ENCODE data around the gene CXCL6.

CXCL6 gene

DNA sequence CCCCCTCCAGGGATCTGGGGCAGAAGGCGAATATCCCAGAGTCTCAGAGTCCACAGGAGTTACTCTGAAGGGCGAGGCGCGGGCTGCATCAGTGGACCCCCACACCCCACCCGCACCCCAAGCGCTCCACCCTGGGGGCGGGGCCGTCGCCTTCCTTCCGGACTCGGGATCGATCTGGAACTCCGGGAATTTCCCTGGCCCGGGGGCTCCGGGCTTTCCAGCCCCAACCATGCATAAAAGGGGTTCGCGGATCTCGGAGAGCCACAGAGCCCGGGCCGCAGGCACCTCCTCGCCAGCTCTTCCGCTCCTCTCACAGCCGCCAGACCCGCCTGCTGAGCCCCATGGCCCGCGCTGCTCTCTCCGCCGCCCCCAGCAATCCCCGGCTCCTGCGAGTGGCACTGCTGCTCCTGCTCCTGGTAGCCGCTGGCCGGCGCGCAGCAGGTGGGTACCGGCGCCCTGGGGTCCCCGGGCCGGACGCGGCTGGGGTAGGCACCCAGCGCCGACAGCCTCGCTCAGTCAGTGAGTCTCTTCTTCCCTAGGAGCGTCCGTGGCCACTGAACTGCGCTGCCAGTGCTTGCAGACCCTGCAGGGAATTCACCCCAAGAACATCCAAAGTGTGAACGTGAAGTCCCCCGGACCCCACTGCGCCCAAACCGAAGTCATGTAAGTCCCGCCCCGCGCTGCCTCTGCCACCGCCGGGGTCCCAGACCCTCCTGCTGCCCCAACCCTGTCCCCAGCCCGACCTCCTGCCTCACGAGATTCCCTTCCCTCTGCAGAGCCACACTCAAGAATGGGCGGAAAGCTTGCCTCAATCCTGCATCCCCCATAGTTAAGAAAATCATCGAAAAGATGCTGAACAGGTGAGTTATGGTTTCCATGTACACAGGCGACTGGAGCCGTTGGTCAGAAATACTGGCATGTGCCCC is 32.9 kb downstream of the CXCL6 start, which contains the start of gene CXCL1:
Gene CXCL1 (plus strand): TSS at position 264 of the 926 bp plus-strand sequence. CDS start 78 bp downstream, at position 342.
- no peak for TF ChIP-seq CTCF (IDR thresholded peaks at IDR 0.05; ENCODE audit: low read length, missing control alignments)
- peak; percentile 73 for DNase-seq (ENCODE audit: low read depth)
- peak within 1 kb of the TSS; percentile 67 for H3K4me3 ChIP-seq (replicated peaks; ENCODE audit: low read depth, low read length)

GRCh38 chr4:73870260-73870659 is 33.8 kb downstream of the CXCL6 start:
- DNase-seq (ENCODE audit: low read depth), result peak; percentile 75
- H3K4me3 ChIP-seq (replicated peaks; ENCODE audit: low read depth, low read length), result peak overlapping the region; percentile 67
- TF ChIP-seq CTCF (IDR thresholded peaks at IDR 0.05; ENCODE audit: low read length, missing control alignments), result no peak

GRCh38 chr4:73870768-73871167 is 34.3 kb downstream of the CXCL6 start:
- peak; percentile 63 for DNase-seq (ENCODE audit: low read depth)
- no peak for TF ChIP-seq CTCF (IDR thresholded peaks at IDR 0.05; ENCODE audit: low read length, missing control alignments)
- peak overlapping the region; percentile 67 for H3K4me3 ChIP-seq (replicated peaks; ENCODE audit: low read depth, low read length)

DNA sequence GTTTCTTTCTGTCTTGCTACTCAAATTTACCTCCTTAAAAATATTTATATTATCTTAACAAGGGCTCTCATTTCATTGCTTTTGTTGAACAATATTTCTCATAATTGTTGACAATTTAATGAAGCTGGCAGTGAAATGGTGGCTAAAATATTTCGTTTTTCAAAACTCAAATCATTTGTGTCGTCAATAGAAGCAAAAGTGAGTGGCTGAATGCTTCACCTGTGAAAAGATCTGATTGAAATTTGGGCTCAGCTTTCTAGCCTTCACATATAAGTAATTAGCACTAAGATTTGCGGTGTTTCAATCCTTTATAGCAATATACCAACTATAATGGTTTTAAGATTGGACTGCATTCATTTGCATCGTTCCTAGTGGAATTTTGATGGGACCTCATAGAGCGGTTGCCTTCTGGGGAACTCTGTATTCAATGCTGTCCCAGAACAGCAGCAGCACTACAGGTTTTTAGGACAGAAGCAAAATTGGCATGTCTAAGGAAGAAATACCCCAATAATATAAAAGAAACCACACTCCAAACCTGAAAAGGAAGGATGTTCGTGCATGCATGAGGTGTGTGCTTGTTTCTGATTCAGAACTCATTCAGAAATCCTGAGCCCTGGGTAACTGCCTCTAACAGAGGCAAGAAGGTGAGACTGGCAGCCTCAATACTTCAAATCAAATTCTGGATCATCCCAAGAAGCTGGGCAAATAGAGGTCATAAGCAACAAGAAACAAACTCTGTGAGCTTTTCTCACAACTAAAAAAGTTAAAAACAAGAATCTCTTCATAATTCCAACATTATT is 35.2 kb downstream of the CXCL6 start:
- H3K4me3 ChIP-seq (replicated peaks; ENCODE audit: low read depth, low read length), result peak overlapping the region; percentile 67
- no peak for TF ChIP-seq CTCF (IDR thresholded peaks at IDR 0.05; ENCODE audit: low read length, missing control alignments)
- DNase-seq (ENCODE audit: low read depth), result peak; percentile 62

DNA sequence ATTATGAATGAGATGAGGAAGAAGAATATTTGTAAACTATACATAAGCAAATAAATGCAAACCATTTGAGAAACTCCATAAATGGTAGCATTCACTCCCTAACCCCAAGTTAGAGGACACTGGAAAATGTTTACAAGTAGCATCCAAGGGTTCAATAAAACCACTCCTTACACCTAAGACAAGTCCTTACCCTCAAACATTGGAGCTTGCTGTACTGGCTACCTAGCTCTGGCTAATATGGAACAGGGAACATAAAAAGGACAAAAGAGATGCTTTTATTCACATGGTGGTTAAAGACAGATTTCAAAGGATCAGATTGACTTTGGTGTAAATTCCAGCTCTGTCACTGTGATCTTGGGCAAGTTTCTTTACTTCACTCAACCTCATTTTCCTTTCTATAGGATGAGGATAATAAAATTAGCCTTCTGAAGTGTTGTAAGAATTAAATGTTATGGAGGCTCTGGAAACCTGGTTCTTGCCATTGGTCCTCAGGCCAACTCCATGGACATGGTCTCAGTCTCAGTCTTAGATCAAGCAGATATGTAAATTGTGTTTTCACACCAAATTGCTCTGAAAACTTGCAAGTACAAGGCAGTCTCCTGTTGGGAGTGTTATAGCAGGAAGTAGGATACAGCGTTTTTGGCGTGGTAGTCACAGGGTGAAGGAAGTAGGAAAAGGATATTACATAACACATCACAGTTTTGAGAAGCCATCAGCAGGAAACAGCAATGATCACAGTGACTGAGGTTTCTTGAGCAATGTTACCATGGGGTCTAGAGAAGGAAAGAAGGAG is 36.0 kb downstream of the CXCL6 start:
- no peak for TF ChIP-seq CTCF (IDR thresholded peaks at IDR 0.05; ENCODE audit: low read length, missing control alignments)
- peak; percentile 78 for DNase-seq (ENCODE audit: low read depth)
- H3K4me3 ChIP-seq (replicated peaks; ENCODE audit: low read depth, low read length), result no peak overlapping the region

DNA sequence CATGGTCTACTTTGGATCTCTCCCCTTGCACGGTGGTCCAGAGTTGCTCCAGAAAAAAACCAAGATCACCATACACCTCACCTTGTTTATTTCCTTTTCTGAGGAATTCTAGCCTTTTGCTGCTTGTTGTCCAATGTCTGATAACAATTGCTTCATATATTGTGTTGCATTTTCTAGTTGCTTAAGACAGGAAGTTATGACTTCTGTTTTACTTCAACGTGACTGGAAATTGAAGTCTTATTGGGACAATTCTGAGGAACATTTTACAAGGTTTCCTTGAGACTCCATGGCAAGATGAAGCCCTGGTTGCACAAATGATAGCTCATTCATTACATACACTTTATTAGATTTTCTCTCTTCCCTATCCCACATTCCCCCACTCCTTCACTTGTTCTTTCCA is 37.9 kb downstream of the CXCL6 start:
- no peak for TF ChIP-seq CTCF (IDR thresholded peaks at IDR 0.05; ENCODE audit: low read length, missing control alignments)
- peak; percentile 75 for DNase-seq (ENCODE audit: low read depth)
- no peak overlapping the region for H3K4me3 ChIP-seq (replicated peaks; ENCODE audit: low read depth, low read length)

All from fibroblast of pulmonary artery (primary cell).